SU-DHL-6 (cell line): ENCODE measurements around the gene EXOC4.

Experiments
- H2AFZ ChIP-seq: fragments of 200-600 bp; sonication (generic); 2 replicates; pipeline ENCODE4 v1.6.1; 2014; ENCODE audit warnings: low read depth, mild to moderate bottlenecking, moderate library complexity, mixed read lengths, antibody characterized with exemption, low read length; ENCODE audit not compliant: severe bottlenecking
- H3F3A ChIP-seq: fragments of 200-600 bp; shearing (Covaris generic); 2 replicates; pipeline ENCODE4 v1.6.0; 2016; ENCODE audit warnings: antibody characterized with exemption, mild to moderate bottlenecking; ENCODE audit not compliant: insufficient read depth
- H3K27ac ChIP-seq: fragments of 200-600 bp; sonication (generic); 2 replicates; pipeline ENCODE4 v1.5.1; 2016; ENCODE audit warnings: low read depth, mild to moderate bottlenecking, low read length, moderate library complexity, mixed read lengths
- H3K27me3 ChIP-seq: fragments of 200-600 bp; sonication (generic), shearing (Covaris generic); 2 replicates; pipeline ENCODE4 v1.6.0; 2014; ENCODE audit warnings: mild to moderate bottlenecking, low read length
- H3K36me3 ChIP-seq: fragments of 200-600 bp; sonication (generic); 2 replicates; pipeline ENCODE4 v1.6.1; 2014; ENCODE audit warnings: mild to moderate bottlenecking, low read length, mixed read lengths
- H3K4me2 ChIP-seq: fragments of 300-600, 200-600 bp; shearing (Covaris generic), sonication (generic); 2 replicates; pipeline ENCODE4 v1.6.0; 2014; ENCODE audit warnings: low read length, low read depth, mild to moderate bottlenecking; ENCODE audit not compliant: poor library complexity, severe bottlenecking
- H3K4me3 ChIP-seq: fragments of 200-600 bp; sonication (generic); 2 replicates; pipeline ENCODE4 v1.5.1; 2014; ENCODE audit warnings: antibody characterized with exemption, low read length, mild to moderate bottlenecking, mixed read lengths; ENCODE audit not compliant: insufficient read depth, poor library complexity, severe bottlenecking
- H3K79me2 ChIP-seq: fragments of 200-600 bp; sonication (generic); 2 replicates; pipeline ENCODE4 v1.6.1; 2014; ENCODE audit warnings: mild to moderate bottlenecking, low read length, moderate library complexity; ENCODE audit not compliant: insufficient read depth
- H3K9ac ChIP-seq: fragments of 200-600 bp; sonication (generic); 2 replicates; pipeline ENCODE4 v1.7.0; 2014; ENCODE audit warnings: mild to moderate bottlenecking, low read length
- H3K9me2 ChIP-seq: fragments of 200-600 bp; sonication (generic); replicated peaks from 2 replicates; pipeline ENCODE4 v1.6.1; 2014; ENCODE audit warnings: low read length; ENCODE audit not compliant: insufficient read depth
- H3K9me3 ChIP-seq: fragments of 200-600 bp; sonication (generic); 2 replicates; pipeline ENCODE4 v1.6.1; 2014; ENCODE audit warnings: low read length, mixed read lengths; ENCODE audit not compliant: insufficient read depth
- H4K20me1 ChIP-seq: fragments of 200-600 bp; sonication (generic); 2 replicates; pipeline ENCODE4 v1.6.1; 2014; ENCODE audit warnings: low read depth, mild to moderate bottlenecking, antibody characterized with exemption, low read length, moderate library complexity, mixed read lengths
- CTCF ChIP-seq: fragments of 200-600 bp; sonication (generic); IDR thresholded peaks from one replicate; pipeline ENCODE4 v1.5.1; 2017; ENCODE audit warnings: antibody characterized with exemption, mild to moderate bottlenecking, low read length, moderate library complexity; ENCODE audit not compliant: insufficient read depth, poor library complexity, severe bottlenecking
- EZH2phosphoT487 ChIP-seq: fragments of 200-600 bp; sonication (generic), shearing (Covaris generic); conservative IDR thresholded peaks from 2 replicates; pipeline ENCODE4 v1.6.1; 2018; ENCODE audit warnings: mild to moderate bottlenecking, antibody characterized with exemption, low read length, moderate library complexity, mixed read lengths

The EXOC4 gene

DNA sequence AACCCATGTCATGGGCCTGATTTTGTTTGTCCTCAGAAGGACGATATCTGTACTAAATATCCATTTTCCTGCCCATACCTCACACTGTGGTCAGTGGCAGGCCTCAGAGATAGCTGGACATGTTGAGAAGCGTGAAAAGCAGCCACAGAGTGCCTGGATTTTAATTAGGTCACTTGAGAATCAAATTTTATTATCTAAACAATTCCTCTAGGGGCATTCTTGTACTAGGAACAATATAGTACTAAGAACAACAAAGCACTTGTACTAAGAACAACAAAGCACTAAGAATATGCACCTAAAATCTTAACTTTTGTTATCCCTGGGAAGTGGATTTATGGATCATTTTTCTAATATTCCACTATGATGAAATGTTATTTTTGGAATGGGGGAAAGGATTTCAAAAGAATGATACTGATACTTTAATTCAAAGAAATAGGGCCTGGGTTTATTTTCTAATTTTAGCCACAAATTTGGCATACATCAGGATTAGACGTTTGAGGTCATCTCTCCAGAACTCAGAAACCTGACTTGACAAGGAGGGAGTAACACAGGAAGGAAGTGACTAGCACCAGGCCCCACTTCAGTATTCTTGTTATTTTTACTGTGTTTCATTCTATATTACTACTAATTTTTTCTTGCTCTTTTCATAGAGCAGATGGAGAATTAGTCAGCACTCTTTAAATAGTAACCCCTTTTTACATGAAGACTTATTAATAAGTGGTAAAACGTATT, 112.2 kb downstream of the EXOC4 start:
- Histone ChIP-seq H3K4me2 (no peak overlapping the region), H2AFZ (no peak overlapping the region), H3K79me2 (no peaks in the 10 kb centered on the region), H3K27ac (no peak overlapping the region), H3K27me3 (no peaks in the 10 kb centered on the region), H3K9ac (no peak overlapping the region), H3K4me3 (no peak overlapping the region), H3K9me2 (no peaks in the 10 kb centered on the region), H3F3A (no peaks in the 10 kb centered on the region), H3K9me3 (no peaks in the 10 kb centered on the region), H3K36me3 (peaks cover 5% of the 10 kb centered on the region; the same call in 1 of the 2 replicates), H4K20me1 (no peaks in the 10 kb centered on the region)
- TF ChIP-seq CTCF = no peak
- TF ChIP-seq EZH2phosphoT487 = no peak

DNA sequence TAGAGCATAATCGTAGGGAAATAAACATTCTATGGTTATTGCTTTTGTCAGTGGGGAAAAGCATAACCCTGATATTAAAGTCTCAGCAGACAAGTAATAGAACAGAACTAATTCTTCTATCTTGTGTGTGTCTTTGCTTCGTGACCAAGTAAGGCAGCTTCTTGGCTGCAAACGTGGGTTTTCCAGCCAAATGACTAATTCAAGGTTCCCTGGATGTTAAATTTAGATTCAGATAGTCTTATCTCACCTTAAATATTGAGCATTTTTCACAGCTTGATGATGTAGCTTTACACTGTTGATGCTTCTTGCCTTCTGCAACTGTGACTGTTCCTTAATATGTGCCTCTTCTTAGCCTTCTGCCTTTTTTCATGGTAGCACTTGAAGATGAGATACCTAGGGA, 113.0 kb downstream of the EXOC4 start:
- no peaks in the 10 kb centered on the region for H3K9me2 ChIP-seq
- H3K27ac ChIP-seq = no peak overlapping the region
- H3K4me2 ChIP-seq = no peak overlapping the region
- no peak overlapping the region for H3K9ac ChIP-seq
- no peaks in the 10 kb centered on the region for H3K27me3 ChIP-seq
- H4K20me1 ChIP-seq = no peaks in the 10 kb centered on the region
- no peaks in the 10 kb centered on the region for H3F3A ChIP-seq
- H3K4me3 ChIP-seq = no peak overlapping the region
- TF ChIP-seq EZH2phosphoT487 (no peak), CTCF (no peak)
- H3K36me3 ChIP-seq = peaks cover 5% of the 10 kb centered on the region; the same call in 1 of the 2 replicates
- no peak overlapping the region for H2AFZ ChIP-seq
- H3K9me3 ChIP-seq = no peaks in the 10 kb centered on the region
- H3K79me2 ChIP-seq = no peaks in the 10 kb centered on the region

DNA sequence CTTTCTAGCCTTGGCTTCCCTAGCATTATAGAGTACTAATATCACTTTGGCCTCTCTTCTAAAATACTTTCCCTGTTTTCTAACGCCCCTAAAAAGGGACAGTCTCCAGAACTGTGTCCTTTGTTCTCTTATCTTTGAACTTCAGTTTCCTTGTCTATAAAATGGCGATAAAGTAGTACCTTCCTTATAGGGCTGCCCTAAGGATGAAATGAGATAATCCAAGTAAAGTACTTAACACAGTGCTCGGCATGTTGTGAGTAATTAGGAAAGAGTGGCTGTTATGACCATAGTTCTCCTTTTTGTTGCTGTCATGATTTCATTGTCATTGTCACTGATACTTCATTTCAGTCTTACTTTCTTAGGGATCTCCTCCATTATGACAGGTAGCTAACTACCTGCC, 114.7 kb downstream of the EXOC4 start:
- Histone ChIP-seq H3K9me3 (no peaks in the 10 kb centered on the region), H3K4me2 (no peak overlapping the region), H3K36me3 (no peaks in the 10 kb centered on the region), H4K20me1 (no peaks in the 10 kb centered on the region), H3K9ac (no peak overlapping the region), H3K9me2 (no peaks in the 10 kb centered on the region), H3K79me2 (no peaks in the 10 kb centered on the region), H3K27ac (no peak overlapping the region), H3K27me3 (no peaks in the 10 kb centered on the region), H3K4me3 (no peak overlapping the region), H3F3A (no peaks in the 10 kb centered on the region), H2AFZ (no peak overlapping the region)
- TF ChIP-seq CTCF (no peak), EZH2phosphoT487 (no peak)
